HG02763 (cell line): ENCODE results near the gene BMPR1A.
"Not testable (repeated sequence)": the region's sequence is repeated elsewhere in the genome, so short reads cannot be mapped to it uniquely, and the experiment has no call there.

ENCODE experiments used
- ATAC-seq: cut with Tn5 transposase; IDR thresholded peaks from one replicate; pipeline ENCODE4 v1.9.1; 2021; ENCODE audit warnings: mild to moderate bottlenecking, moderate library complexity; ENCODE audit not compliant: unreplicated experiment

BMPR1A gene

DNA sequence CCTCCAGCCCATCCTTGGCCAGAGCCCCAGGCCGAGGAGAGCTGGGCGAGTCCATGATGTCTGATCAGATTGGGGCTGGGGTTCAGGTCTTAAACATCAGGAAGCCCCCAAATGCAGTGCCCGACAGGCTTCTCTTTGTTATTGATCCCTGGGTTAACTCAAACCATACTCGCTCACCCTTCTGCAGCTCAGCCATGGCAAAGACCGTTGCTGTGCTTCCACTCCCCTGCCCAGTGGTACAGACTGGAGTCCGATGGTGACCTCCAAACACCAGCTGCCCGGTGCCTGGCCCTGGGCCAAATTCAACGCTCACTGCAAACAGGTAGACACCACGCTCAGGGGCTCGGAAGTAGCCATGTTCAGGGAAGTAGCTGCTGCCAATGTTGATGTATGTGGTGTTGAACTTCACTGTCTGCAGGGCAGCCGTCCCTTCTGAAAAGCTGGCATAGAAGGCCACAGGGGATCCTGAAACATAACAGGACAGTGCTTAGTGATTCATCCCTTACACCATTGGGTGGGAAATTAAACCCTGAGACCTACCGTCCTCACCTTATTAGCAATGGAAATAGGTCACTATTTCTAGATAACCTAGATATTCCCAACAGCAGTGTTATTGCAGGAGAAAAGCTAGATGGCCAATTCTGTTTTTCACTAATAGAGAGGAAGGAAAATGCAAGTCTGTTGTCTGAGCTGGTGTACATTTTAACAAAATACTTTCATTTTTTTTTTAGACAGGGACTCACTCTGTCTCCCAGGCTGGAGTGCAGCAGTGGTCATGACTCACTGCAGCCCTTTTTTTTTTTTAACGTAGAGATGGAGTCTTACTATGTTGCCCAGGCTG, 180.5 kb downstream of the BMPR1A start:
- no peak for ATAC-seq

GRCh38 chr10:86937502-86938154, 181.2 kb downstream of the BMPR1A start:
- no peak for ATAC-seq

GRCh38 chr10:86938260-86938659, 181.8 kb downstream of the BMPR1A start:
- ATAC-seq: no peak

DNA sequence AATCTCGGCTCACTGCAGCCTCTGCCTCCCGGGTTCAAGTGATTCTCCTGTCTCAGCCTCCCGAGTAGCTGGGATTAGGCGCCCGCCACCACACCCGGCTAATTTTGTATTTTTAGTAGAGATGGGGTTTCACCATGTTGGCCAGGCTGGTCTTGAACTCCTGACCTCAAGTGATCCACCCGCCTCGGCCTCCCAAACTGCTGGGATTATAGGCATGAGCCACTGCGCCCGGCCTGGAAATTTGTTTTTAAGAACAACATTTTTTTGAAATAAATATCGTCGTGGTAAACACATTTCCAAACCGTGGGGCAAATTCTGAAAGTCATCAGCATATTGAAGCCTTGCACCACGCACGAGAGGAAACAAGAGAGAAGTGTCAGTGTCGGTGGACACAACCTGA, 183.7 kb downstream of the BMPR1A start:
- ATAC-seq: not testable (repeated sequence)

DNA sequence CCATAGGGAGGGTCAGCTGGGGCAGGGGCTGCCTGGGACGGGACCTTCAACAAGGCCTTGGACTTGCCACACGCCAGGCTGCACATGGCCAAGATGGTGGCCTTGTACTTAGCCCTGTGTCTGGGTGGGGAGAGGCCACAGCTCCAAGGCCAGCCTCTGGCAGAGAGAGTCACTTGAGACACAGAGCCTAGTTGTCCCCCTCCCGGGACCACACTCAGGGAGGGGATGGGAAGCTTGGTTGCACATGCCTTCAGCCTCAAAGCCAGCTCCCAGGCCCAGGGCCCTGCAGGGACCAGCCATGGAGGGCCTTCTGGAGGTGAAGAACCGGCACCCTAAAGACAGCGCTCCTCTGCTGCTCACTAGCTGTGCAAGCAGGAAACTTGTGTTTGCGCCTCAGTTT, 184.3 kb downstream of the BMPR1A start:
- no peak for ATAC-seq

DNA sequence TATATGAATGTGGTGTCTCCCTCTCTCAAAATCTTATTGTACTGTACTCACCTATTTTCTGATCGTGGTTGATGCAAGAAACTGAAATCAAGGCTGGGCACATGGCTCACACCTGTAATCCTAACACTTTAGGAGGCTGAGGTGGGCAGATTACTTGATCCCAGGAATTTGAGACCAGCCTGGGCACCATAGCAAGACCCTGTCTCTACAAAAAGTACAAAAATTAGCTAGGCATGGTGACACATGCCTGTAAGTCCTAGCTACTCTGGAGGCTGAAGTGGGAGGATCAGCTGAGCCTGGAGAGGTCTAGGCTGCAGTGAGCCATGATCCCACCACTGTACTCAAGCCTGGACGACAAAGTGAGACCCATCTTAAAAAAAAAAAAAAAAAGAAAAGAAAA, 185.0 kb downstream of the BMPR1A start:
- no peak for ATAC-seq

DNA sequence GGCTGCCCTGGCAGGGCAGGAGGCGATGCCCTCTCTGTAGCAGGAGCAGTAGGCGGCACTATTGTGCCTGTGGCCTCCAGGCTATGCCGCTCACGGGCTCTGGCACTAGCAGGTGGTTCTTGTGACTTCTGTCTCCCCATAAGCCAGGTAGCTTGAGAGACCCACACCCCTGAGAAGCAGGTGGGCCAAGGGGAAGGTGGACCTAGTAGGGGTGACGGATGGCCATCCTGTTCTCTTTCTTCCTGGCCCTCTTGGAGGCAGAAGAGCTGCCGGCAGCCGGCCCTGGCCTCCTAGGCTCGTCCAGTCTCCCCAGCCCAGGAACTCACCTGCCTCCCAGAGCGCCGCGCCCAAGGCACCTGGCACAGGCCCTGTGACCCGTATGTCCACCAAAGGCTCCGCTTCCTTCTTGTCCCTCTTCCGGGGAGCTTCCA, 185.6 kb downstream of the BMPR1A start:
- ATAC-seq: no peak

GRCh38 chr10:86942441-86943315, 186.3 kb downstream of the BMPR1A start:
- ATAC-seq: no peak

GRCh38 chr10:86943316-86944030, 187.1 kb downstream of the BMPR1A start:
- ATAC-seq: no peak

- ATAC-seq: no peak
These were observed 187.6 kb downstream of the BMPR1A start for GRCh38 chr10:86944031-86944419.

DNA sequence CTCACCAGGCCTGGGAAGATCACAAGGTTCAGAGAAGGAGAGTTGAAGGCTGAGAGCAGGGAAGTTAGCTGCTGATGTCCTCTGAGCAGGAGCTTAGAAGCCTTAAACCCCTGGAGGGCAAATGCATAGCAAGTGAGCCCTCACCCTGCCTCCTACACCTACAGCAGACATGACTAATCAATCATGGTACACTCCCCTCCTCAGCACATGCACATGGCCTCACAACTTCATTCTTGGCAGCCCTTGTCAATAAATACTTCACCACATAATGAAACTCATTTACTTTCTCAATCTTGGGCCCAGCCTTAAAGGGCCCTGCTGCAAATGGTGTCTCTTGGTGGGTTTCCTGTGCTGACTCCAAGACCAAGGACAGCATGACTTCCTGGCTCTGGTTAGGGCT, 188.1 kb downstream of the BMPR1A start:
- no peak for ATAC-seq

DNA sequence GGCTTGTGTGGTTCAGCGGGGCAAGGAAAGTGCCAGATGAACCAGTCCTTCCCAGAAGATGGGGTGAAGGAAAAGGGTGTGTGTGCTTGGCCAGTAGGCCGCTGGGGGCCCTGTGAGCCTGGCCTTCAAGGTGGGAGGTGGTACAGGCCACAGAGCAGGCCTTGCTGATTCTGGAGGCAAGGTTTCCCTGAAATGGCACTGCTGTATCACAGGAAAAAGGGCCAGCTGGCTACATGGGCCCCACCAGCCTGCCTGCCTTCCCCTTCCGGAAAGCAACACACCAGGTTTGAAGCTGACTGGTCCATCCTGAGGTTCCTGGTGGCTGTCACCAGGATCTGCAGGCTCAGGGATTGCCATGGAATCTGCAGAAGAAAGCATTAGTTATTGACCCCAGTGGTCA, 188.5 kb downstream of the BMPR1A start:
- ATAC-seq: no peak

DNA sequence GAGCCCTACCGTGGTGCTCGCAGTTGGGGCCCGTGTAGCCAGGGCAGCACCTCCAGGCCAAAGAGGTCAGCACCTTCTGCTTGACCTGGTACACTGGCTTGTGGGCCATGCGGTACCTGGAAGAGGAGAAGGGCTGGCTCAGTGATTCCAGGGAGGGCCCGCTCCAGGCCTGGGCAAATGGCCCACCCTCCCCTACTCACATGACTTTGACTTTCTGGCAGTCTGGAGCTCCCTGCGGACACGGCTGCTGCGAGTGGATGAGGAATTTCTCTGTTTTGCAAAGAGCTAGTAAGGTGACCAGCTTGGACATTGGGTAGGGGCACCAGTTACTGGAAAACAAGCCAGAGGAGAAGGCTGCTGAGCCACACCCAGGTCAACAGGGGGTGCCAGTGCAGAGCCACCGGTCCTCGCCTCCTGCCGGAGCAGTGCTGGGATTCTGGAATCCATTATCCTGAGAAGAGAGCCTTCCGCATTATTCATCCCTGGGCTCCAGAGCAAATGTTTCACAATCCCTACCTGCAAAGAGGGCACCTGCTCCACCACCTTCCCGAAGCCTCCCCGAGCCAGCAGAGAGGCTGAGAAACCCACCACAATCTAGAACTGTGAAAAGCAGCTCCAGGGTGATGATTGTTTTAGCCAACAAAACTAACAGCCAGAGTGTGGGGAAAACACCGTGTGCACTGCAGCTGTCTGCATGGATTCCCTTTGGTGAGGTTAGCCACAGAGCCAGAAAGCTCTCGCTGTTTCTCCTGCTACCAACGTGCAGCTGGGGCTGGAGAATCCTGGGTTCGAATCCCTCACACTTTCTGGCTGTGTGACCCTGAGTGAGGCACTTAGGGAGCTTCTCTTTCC, 189.2 kb downstream of the BMPR1A start:
- no peak for ATAC-seq

- ATAC-seq: no peak
These were observed 190.1 kb downstream of the BMPR1A start for GRCh38 chr10:86946213-86947155.

DNA sequence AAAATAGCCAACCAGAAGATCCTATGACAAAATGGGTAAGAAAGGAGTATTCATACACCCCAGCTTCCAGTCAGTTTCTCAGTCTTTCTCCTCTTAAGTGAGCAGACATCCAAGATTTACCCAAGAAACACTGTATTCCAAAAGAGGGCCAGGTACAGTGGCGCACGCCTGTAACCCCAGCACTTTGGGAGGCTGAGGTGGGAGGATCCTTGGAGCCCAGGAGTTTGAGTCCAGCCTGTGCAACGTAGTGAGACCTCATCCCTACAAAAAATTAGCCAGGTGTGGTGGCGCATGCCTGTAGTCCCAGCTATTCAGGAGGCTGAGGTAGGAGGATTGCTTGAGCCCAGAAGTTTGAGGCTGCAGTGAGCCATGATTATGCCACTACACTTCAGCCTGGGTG, 191.4 kb downstream of the BMPR1A start:
- not testable (repeated sequence) for ATAC-seq

DNA sequence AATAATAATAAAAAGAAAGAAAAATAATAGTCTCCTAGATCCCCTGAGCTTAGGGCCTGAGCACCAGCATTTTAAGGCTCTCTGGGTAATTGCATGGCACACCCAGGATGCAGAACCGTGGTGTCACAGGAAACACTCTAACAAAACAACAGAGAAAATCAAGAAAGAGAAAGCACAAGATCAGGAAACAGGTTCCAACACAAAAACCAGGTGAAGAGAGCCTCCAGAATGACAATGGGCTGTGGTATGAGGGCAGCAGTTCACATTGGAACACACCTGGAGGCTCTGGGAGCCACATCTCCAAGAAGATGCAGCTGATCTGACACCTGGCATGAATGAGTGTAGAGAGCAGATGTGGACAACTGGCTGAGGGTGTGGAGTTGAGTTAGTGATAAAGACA, 193.9 kb downstream of the BMPR1A start:
- no peak for ATAC-seq

GRCh38 chr10:86951184-86951761, 194.9 kb downstream of the BMPR1A start:
- no peak for ATAC-seq

GRCh38 chr10:86952106-86952505, 195.7 kb downstream of the BMPR1A start:
- ATAC-seq: no peak
